Keratinocyte (primary cell): ENCODE results near the gene GGACT. TPM values are rescaled to one million over a fixed set of nuclear protein-coding genes. Genes with fewer than 3 reads are reported as not detected.

ENCODE experiments used
- DNase-seq: peaks from one replicate; pipeline ENCODE4 v3.0.0-alpha.2; 2011; ENCODE audit warnings: low read depth, missing footprints, low spot score
- FAIRE-seq: peaks from 2 replicates; lab custom pipeline; 2011; peaks lifted over from hg19 to GRCh38; lab: Jason Lieb, UNC
- H2AFZ ChIP-seq: 2 replicates; pipeline ENCODE4 v1.6.0; 2012; ENCODE audit warnings: low read length, control low read depth, inconsistent platforms; ENCODE audit not compliant: control insufficient read depth
- H3K27ac ChIP-seq: 2 replicates; pipeline ENCODE4 v1.5.1; 2011; ENCODE audit warnings: low read length; ENCODE audit not compliant: control insufficient read depth, insufficient read depth
- H3K27me3 ChIP-seq: 3 replicates; pipeline ENCODE4 v1.6.0; 2011; ENCODE audit warnings: low read length; ENCODE audit not compliant: control insufficient read depth, insufficient read depth; ENCODE audit errors: extremely low read depth
- H3K36me3 ChIP-seq, 2 experiments: 2 replicates in 1 of 2; 3 replicates in 1 of 2; pipeline ENCODE4 v1.5.1; 2011; ENCODE audit warnings: low read length in 2 of 2, mild to moderate bottlenecking in 1 of 2; ENCODE audit not compliant: control insufficient read depth in 2 of 2, insufficient read depth in 2 of 2; ENCODE audit errors: extremely low read depth in 1 of 2
- H3K4me1 ChIP-seq: 3 replicates; pipeline ENCODE4 v1.5.1; 2011; ENCODE audit warnings: low read length; ENCODE audit not compliant: control insufficient read depth, insufficient read depth; ENCODE audit errors: extremely low read depth
- H3K4me2 ChIP-seq: 3 replicates; pipeline ENCODE4 v1.6.0; 2011; ENCODE audit warnings: low read depth, low read length; ENCODE audit not compliant: control insufficient read depth, insufficient read depth; ENCODE audit errors: extremely low read depth
- H3K4me3 ChIP-seq, 3 experiments: fragments of 200-600 bp in 1 of 3; sonication (generic) in 1 of 3; 2 replicates in 2 of 3; 3 replicates in 1 of 3; pipeline ENCODE4 v1.5.1; 2011 to 2016; ENCODE audit warnings: low read length in 3 of 3, mild to moderate bottlenecking in 3 of 3, control low read depth in 2 of 3, inconsistent platforms in 1 of 3, low read depth in 1 of 3, mixed read lengths in 1 of 3, mixed run types in 1 of 3, moderate library complexity in 1 of 3; ENCODE audit not compliant: control insufficient read depth in 2 of 3, insufficient read depth in 2 of 3; ENCODE audit errors: extremely low read depth in 1 of 3
- H3K79me2 ChIP-seq: 2 replicates; pipeline ENCODE4 v1.6.0; 2012; ENCODE audit warnings: low read length; ENCODE audit not compliant: control insufficient read depth, insufficient read depth
- H3K9ac ChIP-seq: 3 replicates; pipeline ENCODE4 v1.6.0; 2011; ENCODE audit warnings: low read length; ENCODE audit not compliant: control insufficient read depth, insufficient read depth; ENCODE audit errors: extremely low read depth
- H3K9me1 ChIP-seq: 3 replicates; pipeline ENCODE4 v1.6.0; 2011; ENCODE audit warnings: low read length; ENCODE audit not compliant: control insufficient read depth, insufficient read depth; ENCODE audit errors: extremely low read depth
- H3K9me3 ChIP-seq: 2 replicates; pipeline ENCODE4 v1.5.1; 2012; ENCODE audit warnings: low read depth, low read length; ENCODE audit not compliant: control insufficient read depth
- H4K20me1 ChIP-seq: 3 replicates; pipeline ENCODE4 v1.6.0; 2011; ENCODE audit warnings: low read length; ENCODE audit not compliant: control insufficient read depth, insufficient read depth; ENCODE audit errors: extremely low read depth
- EZH2 ChIP-seq: IDR thresholded peaks from one replicate; pipeline ENCODE4 v1.6.1; 2012; ENCODE audit warnings: inconsistent platforms, mild to moderate bottlenecking, low read length, moderate library complexity
- dilution Hi-C: fragments of 300-500 bp; cut with MboI; formaldehyde crosslinking; loops from one replicate; pipeline ENCODE4 v1.7.0; 2020; ENCODE audit warnings: low sequenced_read_pairs; ENCODE audit not compliant: extremely low pct_ligation_motif_present
- polyA plus RNA-seq, 5 experiments: library from polyadenylated mRNA; depleted of rRNA in 3 of 5; stranded (reverse) in 3 of 5; stranded (forward) in 1 of 5; unstranded in 1 of 5; fragments of >200 nt; gene quantifications; 1 replicate in 1 of 5; 2 replicates in 3 of 5; 3 replicates in 1 of 5; pipeline versions ENCODE4 v1.2.1 to v1.2.3, GENCODE V29; 2011 to 2012; ENCODE audit warnings: missing spikeins in 2 of 5, low read depth in 1 of 5, low replicate concordance in 1 of 5
- TF ChIP-seq, protein P1 (sequence below), 3 experiments: IDR thresholded peaks in 1 of 3; conservative IDR thresholded peaks in 1 of 3; optimal IDR thresholded peaks in 1 of 3; 2 replicates in 2 of 3; 3 replicates in 1 of 3; pipeline versions ENCODE3 to v1.5.1; 2011; ENCODE audit warnings: low read length in 3 of 3, mild to moderate bottlenecking in 3 of 3, moderate library complexity in 2 of 3, control low read depth in 1 of 3, inconsistent platforms in 1 of 3; ENCODE audit not compliant: insufficient read depth in 2 of 3; ENCODE audit errors: extremely low read depth in 1 of 3

The GGACT gene
- polyA plus RNA-seq, 1 donor (not counting 4 experiments of a cell fraction or from before 2014, with no cell fraction given), result 8.2 TPM

DNA sequence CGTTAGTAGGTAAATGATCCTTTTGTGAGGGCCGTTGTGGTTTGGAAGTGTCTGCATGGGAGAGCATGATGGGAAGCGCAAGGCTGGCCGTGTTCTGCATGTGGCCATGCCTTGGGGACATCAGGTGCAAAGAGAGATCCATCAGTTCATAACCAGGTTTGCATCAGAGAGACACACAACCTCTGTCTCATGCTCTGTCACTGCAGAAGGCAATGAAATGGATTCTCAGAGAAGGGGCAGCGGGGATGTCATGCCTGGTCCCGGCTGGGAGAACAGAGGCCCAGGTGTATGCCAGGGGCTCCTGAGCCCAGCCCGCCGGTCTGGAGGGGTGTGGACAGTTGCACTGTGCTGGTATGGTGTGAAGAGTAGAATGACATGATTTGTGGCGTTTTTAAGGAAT lies 60.2 kb downstream of the GGACT start:
- Histone ChIP-seq H3K9ac (no peak overlapping the region), H3K4me1 (no peaks in the 10 kb centered on the region), H3K36me3 (peaks cover 0 to 3% of the 10 kb centered on the region in 2 experiments), H3K4me3 (no peak overlapping the region), H3K9me1 (no peaks in the 10 kb centered on the region), H3K4me2 (no peak overlapping the region), H4K20me1 (no peaks in the 10 kb centered on the region), H3K9me3 (no peaks in the 10 kb centered on the region), H3K79me2 (no peaks in the 10 kb centered on the region), H3K27me3 (no peaks in the 10 kb centered on the region), H3K27ac (no peak overlapping the region), H2AFZ (no peak overlapping the region)
- dilution Hi-C loops, result no loop called here
- no peak for DNase-seq
- TF ChIP-seq, protein P1, sequence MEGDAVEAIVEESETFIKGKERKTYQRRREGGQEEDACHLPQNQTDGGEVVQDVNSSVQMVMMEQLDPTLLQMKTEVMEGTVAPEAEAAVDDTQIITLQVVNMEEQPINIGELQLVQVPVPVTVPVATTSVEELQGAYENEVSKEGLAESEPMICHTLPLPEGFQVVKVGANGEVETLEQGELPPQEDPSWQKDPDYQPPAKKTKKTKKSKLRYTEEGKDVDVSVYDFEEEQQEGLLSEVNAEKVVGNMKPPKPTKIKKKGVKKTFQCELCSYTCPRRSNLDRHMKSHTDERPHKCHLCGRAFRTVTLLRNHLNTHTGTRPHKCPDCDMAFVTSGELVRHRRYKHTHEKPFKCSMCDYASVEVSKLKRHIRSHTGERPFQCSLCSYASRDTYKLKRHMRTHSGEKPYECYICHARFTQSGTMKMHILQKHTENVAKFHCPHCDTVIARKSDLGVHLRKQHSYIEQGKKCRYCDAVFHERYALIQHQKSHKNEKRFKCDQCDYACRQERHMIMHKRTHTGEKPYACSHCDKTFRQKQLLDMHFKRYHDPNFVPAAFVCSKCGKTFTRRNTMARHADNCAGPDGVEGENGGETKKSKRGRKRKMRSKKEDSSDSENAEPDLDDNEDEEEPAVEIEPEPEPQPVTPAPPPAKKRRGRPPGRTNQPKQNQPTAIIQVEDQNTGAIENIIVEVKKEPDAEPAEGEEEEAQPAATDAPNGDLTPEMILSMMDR (optimal IDR thresholded peaks at IDR 0.05 in 1 of 3, IDR thresholded peaks at IDR 0.05 in 1 of 3, conservative IDR thresholded peaks at IDR 0.05 in 1 of 3; ENCODE audit: extremely low read depth in 1 of 3, insufficient read depth in 2 of 3, low read length in 3 of 3), result no peak
- TF ChIP-seq EZH2, result no peak
- no peak for FAIRE-seq

DNA sequence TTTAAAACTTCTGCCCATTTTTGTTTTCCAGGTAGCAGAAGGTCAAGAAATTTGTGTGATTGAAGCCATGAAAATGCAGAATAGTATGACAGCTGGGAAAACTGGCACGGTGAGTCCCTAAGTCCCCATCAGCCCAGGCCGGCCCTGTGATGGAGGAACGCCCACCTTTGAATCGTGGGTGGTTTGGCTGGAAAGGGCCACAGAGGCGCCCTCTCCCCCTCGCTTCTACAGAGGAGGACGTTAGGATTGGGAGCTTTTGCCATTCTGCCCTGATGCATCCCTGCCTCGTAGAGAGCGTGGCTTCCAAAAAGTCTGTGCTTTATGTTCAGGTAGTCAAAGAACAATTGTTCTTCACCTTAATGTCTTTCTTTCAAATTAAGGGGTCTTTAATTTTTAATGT lies 60.9 kb downstream of the GGACT start:
- DNase-seq (no peak), FAIRE-seq (no peak)
- Histone ChIP-seq H3K9me3 (no peaks in the 10 kb centered on the region), H3K27ac (no peak overlapping the region), H3K36me3 (peaks cover 0 to 3% of the 10 kb centered on the region in 2 experiments), H3K27me3 (no peaks in the 10 kb centered on the region), H2AFZ (no peak overlapping the region), H3K4me1 (no peaks in the 10 kb centered on the region), H3K9ac (no peak overlapping the region), H4K20me1 (no peaks in the 10 kb centered on the region), H3K79me2 (no peaks in the 10 kb centered on the region), H3K9me1 (no peaks in the 10 kb centered on the region), H3K4me2 (no peak overlapping the region), H3K4me3 (no peak overlapping the region)
- dilution Hi-C loops, result no loop called here
- TF ChIP-seq, protein P1 (optimal IDR thresholded peaks at IDR 0.05 in 1 of 3, IDR thresholded peaks at IDR 0.05 in 1 of 3, conservative IDR thresholded peaks at IDR 0.05 in 1 of 3; ENCODE audit: extremely low read depth in 1 of 3, insufficient read depth in 2 of 3, low read length in 3 of 3), result no peak
- no peak for TF ChIP-seq EZH2
